HG02970 (cell line): ENCODE measurements around the gene MCRIP2.

Source experiments
- ATAC-seq: cut with Tn5 transposase; IDR thresholded peaks from one replicate; pipeline ENCODE4 v1.9.1; 2021; ENCODE audit warnings: mild to moderate bottlenecking, moderate library complexity, moderate number of reproducible peaks; ENCODE audit not compliant: unreplicated experiment, low FRiP score

MCRIP2 gene

GRCh38 chr16:616733-617586 is 24.7 kb upstream of the MCRIP2 start:
- ATAC-seq: no peak

- no peak for ATAC-seq
These were observed 23.8 kb upstream of the MCRIP2 start for GRCh38 chr16:617855-618254.

GRCh38 chr16:619476-620100 is 22.0 kb upstream of the MCRIP2 start:
- ATAC-seq: no peak

- no peak for ATAC-seq
These were observed 20.7 kb upstream of the MCRIP2 start for GRCh38 chr16:620700-621525.

- ATAC-seq: no peak
These were observed 20.0 kb upstream of the MCRIP2 start for GRCh38 chr16:621526-622105.

- no peak for ATAC-seq
These were observed 18.7 kb upstream of the MCRIP2 start for GRCh38 chr16:622920-623280.

- no peak for ATAC-seq
These were observed 17.0 kb upstream of the MCRIP2 start for GRCh38 chr16:624526-625070.

GRCh38 chr16:625117-625976 is 16.3 kb upstream of the MCRIP2 start:
- ATAC-seq: no peak

GRCh38 chr16:625977-626765 is 15.5 kb upstream of the MCRIP2 start:
- no peak for ATAC-seq

- ATAC-seq: no peak
These were observed 14.7 kb upstream of the MCRIP2 start for GRCh38 chr16:626787-627453.

GRCh38 chr16:627454-628239 is 14.0 kb upstream of the MCRIP2 start:
- ATAC-seq: no peak

GRCh38 chr16:628321-629061 is 13.1 kb upstream of the MCRIP2 start:
- ATAC-seq: no peak

GRCh38 chr16:629185-629832 is 12.3 kb upstream of the MCRIP2 start:
- no peak for ATAC-seq

GRCh38 chr16:629833-630248 is 11.8 kb upstream of the MCRIP2 start:
- ATAC-seq: no peak

GRCh38 chr16:630249-630814 is 11.3 kb upstream of the MCRIP2 start:
- no peak for ATAC-seq

GRCh38 chr16:630815-631405 is 10.7 kb upstream of the MCRIP2 start, which contains the start of gene WFIKKN1:
WFIKKN1 (plus strand) TSS chr16:630985; CDS start chr16:631254, 269 bp downstream.
- ATAC-seq: no peak
